H7 (cell line): ENCODE measurements around the gene PNPO. TPM values are rescaled to one million over a fixed set of nuclear protein-coding genes. Genes with fewer than 3 reads are reported as not detected.
"Not testable (repeated sequence)": the region's sequence is repeated elsewhere in the genome, so short reads cannot be mapped to it uniquely, and the experiment has no call there.

Experiments
- DNase-seq: peaks from one replicate; pipeline ENCODE4 v3.0.0; 2012
- H3K27me3 ChIP-seq: 2 replicates; pipeline ENCODE4 v1.6.0; 2011; ENCODE audit warnings: mild to moderate bottlenecking, low read length; ENCODE audit not compliant: control insufficient read depth, insufficient read depth
- H3K36me3 ChIP-seq: replicated peaks from 2 replicates; pipeline ENCODE4 v1.5.1; 2011; ENCODE audit warnings: low read length; ENCODE audit not compliant: control insufficient read depth, insufficient read depth
- H3K4me3 ChIP-seq: 2 replicates; pipeline ENCODE4 v1.5.1; 2011; ENCODE audit warnings: low read depth, mild to moderate bottlenecking, control low read depth, low read length, moderate library complexity; ENCODE audit not compliant: insufficient read depth
- total RNA-seq: library from RNA; depleted of rRNA; stranded (reverse); fragments of >200 nt; shearing (Covaris generic); gene quantifications from 2 replicates; pipeline ENCODE4 v1.2.3, GENCODE V29; 2014

PNPO gene
- total RNA-seq, 1 experiment from 2014 or later = 8.9 TPM

GRCh38 chr17:47986520-47986919 lies 45.1 kb downstream of the PNPO start:
- DNase-seq = no peak
- H3K27me3 ChIP-seq = no peaks in the 10 kb centered on the region
- peaks cover 2% of the 10 kb centered on the region for H3K36me3 ChIP-seq
- no peak overlapping the region for H3K4me3 ChIP-seq

DNA sequence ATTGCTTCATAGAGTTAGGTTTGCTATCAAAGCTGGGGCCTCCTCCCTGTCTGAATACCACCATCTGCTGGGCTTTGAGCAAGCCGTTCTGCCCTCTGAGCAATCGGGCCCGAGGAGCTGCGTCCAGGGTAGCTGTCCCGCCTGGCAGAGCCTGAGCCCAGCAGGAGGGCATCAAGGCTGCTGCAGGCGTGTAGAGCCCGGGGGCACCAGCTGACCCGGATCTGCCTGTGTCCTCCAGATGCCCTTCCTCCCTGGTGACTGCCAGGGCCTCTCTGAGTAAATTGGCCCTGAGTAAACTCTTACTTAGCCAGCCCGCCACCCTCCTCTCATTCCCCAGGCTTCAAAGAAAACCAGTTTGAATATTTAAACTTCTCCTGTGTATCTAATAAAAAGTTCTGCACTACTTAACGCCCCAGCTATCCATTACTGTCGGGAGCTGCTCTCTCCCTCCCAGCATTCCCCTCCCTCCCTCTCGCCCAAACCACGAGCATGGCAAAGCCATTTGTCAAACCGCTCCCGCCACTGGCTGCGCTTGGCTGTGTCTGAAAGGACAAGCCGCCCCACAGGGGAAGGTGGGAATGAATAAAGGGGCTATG lies 46.0 kb downstream of the PNPO start:
- peaks cover 2% of the 10 kb centered on the region; the same call in 1 of the 2 replicates for H3K36me3 ChIP-seq
- peak; percentile 69 for DNase-seq
- H3K4me3 ChIP-seq = no peak overlapping the region

GRCh38 chr17:47988445-47988844 lies 47.1 kb downstream of the PNPO start:
- H3K27me3 ChIP-seq, DNase-seq, H3K36me3 ChIP-seq, H3K4me3 ChIP-seq: not testable (repeated sequence)

More for the DNA sequence above, 46.0 kb downstream of the PNPO start:
- H3K27me3 ChIP-seq = no peaks in the 10 kb centered on the region

- H3K36me3 ChIP-seq = no peaks in the 10 kb centered on the region
- no peak overlapping the region for H3K4me3 ChIP-seq
- no peak for DNase-seq
- no peaks in the 10 kb centered on the region for H3K27me3 ChIP-seq
Observed at GRCh38 chr17:47989159-47989558, 47.8 kb downstream of the PNPO start.

DNA sequence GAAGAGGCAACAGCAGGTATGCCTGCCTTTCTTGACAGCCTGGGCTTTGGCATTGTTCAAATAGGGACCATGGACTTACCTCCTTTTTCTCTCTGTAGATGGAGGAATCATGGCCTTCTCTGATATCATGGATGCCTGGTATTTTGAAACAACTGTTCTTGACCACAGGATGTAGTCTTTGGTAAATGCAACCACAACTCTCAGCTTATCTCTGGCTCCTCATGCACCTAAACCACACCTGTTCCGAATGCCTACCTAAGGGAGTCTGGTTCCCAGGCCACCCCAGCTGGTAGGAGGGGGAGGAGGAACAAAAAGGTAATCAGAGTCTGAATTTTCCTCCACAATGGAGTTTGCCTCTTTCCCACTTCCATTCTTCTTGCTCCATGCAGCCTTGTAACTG lies 48.3 kb downstream of the PNPO start:
- DNase-seq = no peak
- no peak overlapping the region for H3K4me3 ChIP-seq
- no peaks in the 10 kb centered on the region for H3K27me3 ChIP-seq
- no peaks in the 10 kb centered on the region for H3K36me3 ChIP-seq

- DNase-seq = peak; percentile 89
- H3K27me3 ChIP-seq = no peaks in the 10 kb centered on the region
- peak overlapping the region; percentile 3; the same call in 1 of the 2 replicates for H3K4me3 ChIP-seq
- no peaks in the 10 kb centered on the region for H3K36me3 ChIP-seq
Observed at GRCh38 chr17:47990962-47991731, 49.8 kb downstream of the PNPO start.

DNA sequence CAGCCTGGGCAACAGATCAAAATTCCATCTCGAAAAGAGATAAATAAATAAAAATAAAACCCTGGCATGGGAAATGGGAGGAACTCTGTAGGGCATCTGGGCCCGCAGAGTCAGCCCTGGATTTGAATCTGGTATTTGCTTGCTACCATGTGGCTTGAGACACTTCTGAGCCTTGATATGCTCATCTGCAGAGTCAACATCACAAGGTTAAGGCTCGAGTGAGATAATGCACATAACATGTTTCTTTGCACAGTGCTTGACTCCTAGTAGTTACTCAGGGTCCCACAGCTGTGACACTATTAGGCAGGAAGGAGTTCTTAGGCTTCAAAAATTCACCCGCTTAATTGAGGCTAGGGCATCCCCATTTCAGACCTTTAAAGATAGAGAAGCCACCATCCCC lies 50.8 kb downstream of the PNPO start:
- no peak for DNase-seq
- Histone ChIP-seq H3K4me3 (no peak overlapping the region), H3K36me3 (no peaks in the 10 kb centered on the region), H3K27me3 (no peaks in the 10 kb centered on the region)

- no peak for DNase-seq
- Histone ChIP-seq H3K36me3 (no peaks in the 10 kb centered on the region), H3K27me3 (no peaks in the 10 kb centered on the region), H3K4me3 (no peak overlapping the region)
Observed at GRCh38 chr17:47993031-47993564, 51.7 kb downstream of the PNPO start.

DNA sequence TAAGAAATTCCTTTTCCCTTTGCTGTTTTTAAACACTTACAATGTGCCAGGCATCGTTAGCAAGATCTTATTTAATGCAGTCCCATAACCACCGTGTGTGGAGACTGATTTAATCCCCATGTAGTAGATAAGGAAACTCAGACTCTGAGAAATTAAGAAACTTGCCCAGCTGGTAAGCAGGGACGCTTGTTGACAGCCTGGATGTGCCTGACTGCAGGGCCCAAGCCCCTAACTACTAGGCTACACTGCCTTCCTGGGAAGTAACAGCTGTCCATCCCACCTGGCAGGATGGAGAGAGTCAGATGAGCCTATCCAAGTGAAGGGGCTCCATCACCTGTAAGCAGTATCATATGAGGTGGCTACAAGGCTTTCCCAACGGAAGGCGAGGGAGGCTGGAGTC lies 52.6 kb downstream of the PNPO start:
- no peaks in the 10 kb centered on the region for H3K36me3 ChIP-seq
- no peak for DNase-seq
- no peak overlapping the region for H3K4me3 ChIP-seq
- no peaks in the 10 kb centered on the region for H3K27me3 ChIP-seq

DNA sequence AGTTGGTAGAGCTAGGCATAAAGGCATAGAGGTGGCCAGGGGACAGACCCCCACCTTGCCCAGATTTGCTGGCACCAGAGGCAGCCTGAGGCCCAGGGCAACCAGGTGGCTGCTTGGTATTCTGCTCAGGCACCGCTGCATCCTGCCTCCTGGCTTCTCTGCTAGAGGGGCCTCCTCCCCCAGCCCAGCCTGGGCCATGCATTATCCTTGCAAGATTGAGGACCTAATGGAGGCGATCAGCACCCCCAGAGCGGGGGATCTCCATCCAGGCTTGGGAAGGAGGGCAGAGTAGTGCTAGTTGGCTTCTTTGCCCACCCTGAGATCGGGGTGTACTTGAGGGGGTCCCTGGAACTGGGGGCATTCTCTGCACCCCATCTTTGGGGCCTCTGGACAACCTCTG lies 53.4 kb downstream of the PNPO start:
- Histone ChIP-seq H3K4me3 (no peak overlapping the region), H3K27me3 (no peaks in the 10 kb centered on the region), H3K36me3 (no peaks in the 10 kb centered on the region)
- peak; percentile 52 for DNase-seq

GRCh38 chr17:47995241-47995935 lies 54.0 kb downstream of the PNPO start:
- DNase-seq = peak; percentile 82
- H3K4me3 ChIP-seq = no peak overlapping the region
- H3K27me3 ChIP-seq = no peaks in the 10 kb centered on the region
- H3K36me3 ChIP-seq = no peaks in the 10 kb centered on the region

DNA sequence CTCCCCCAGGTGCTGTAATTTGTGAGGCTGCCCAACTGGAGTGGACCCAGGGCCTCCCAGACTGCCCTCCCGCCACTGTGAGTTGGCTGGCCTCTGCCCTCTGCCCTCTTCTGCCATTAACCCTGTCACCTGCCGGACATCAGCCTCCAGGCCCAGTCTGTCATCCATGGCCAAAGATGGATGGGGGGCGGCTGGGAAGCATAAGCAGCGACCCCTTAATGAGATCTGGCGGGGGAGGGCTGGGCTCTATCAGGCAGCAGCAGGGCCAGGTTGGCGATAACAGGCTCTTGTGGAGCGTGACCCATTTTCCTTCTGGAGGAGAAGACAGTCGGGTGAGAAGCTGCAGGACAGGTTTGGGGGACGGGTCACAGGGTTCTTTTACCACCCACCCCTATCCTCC lies 54.8 kb downstream of the PNPO start:
- Histone ChIP-seq H3K36me3 (no peaks in the 10 kb centered on the region), H3K27me3 (no peaks in the 10 kb centered on the region), H3K4me3 (no peak overlapping the region)
- no peak for DNase-seq

DNA sequence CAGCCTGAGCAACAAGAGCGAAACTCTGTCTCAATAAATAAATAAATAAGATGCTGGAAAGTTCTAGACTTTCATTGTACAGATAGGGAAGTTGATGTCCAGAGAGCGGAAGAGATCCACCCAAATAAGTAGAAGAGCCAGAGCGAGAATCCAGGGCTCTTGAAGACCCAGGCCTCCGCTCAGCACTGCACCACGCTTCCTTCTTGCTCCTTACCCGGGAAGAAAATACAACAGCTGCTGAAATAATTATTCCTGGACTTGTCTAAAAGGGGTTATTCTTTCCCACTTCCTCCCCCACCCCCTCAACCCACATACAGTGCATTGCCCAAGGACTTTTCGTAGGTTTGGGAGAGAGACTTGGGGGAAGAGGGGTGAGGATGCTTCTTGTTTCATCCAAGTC lies 56.2 kb downstream of the PNPO start:
- Histone ChIP-seq H3K4me3 (no peak overlapping the region), H3K27me3 (no peaks in the 10 kb centered on the region), H3K36me3 (no peaks in the 10 kb centered on the region)
- DNase-seq = no peak

DNA sequence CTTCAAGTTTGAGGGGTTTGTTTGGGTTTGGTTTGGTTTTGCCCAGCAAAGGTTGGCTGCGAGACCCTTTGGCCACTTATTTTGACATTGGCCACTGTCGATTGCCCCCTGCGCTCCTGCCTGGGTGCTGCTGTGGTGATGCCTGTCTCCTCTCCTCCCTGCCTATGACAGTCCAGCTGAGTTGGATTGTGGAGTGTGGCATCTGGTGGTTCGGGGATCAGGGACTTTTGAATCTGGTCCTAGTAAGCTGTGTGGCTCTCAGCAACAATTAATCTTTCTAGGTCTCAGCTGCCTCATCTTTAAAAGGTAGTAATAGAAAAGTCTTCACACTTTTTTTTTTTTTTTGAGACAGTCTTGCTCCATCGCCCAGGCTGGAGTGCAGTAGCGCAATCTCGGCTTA lies 56.7 kb downstream of the PNPO start:
- DNase-seq = no peak
- H3K27me3 ChIP-seq = no peaks in the 10 kb centered on the region
- no peak overlapping the region for H3K4me3 ChIP-seq
- no peaks in the 10 kb centered on the region for H3K36me3 ChIP-seq
